Smooth muscle cell (in vitro differentiated cells): ENCODE measurements around the gene CARMIL3. TPM values are rescaled to one million over a fixed set of nuclear protein-coding genes. Genes with fewer than 3 reads are reported as not detected.
"Not testable (repeated sequence)": the region's sequence is repeated elsewhere in the genome, so short reads cannot be mapped to it uniquely, and the experiment has no call there.

Source experiments
- DNase-seq: peaks from one replicate; lab custom pipeline; 2025; ENCODE audit not compliant: unreplicated experiment; lab: John Stamatoyannopoulos, UW
- H2AFZ ChIP-seq: fragments of 200-600 bp; sonication (generic); 2 replicates; pipeline ENCODE4 v1.6.0; 2016; ENCODE audit warnings: antibody characterized with exemption, low read depth, mild to moderate bottlenecking
- H3F3A ChIP-seq: fragments of 200-600 bp; sonication (generic); 2 replicates; pipeline ENCODE4 v1.6.0; 2017; ENCODE audit warnings: antibody characterized with exemption, low read depth
- H3K27ac ChIP-seq: fragments of 200-600 bp; sonication (generic); 2 replicates; pipeline ENCODE4 v1.5.1; 2016; ENCODE audit warnings: low read depth, mild to moderate bottlenecking
- H3K27me3 ChIP-seq: fragments of 200-600 bp; sonication (generic); 2 replicates; pipeline ENCODE4 v1.6.1; 2016; ENCODE audit warnings: low read depth, mild to moderate bottlenecking
- H3K36me3 ChIP-seq: fragments of 200-600 bp; sonication (generic); 2 replicates; pipeline ENCODE4 v1.5.1; 2016; ENCODE audit warnings: low read depth
- H3K4me1 ChIP-seq: fragments of 200-600 bp; sonication (generic); 2 replicates; pipeline ENCODE4 v1.5.1; 2016; ENCODE audit warnings: low read depth
- H3K4me2 ChIP-seq: fragments of 200-600 bp; sonication (generic); 2 replicates; pipeline ENCODE4 v1.6.0; 2016; ENCODE audit warnings: mild to moderate bottlenecking
- H3K4me3 ChIP-seq: fragments of 200-600 bp; sonication (generic); 2 replicates; pipeline ENCODE4 v1.5.1; 2016; ENCODE audit warnings: mild to moderate bottlenecking
- H3K79me2 ChIP-seq: fragments of 200-600 bp; sonication (generic); 2 replicates; pipeline ENCODE4 v1.6.0; 2016; ENCODE audit warnings: low read depth, mild to moderate bottlenecking
- H3K9ac ChIP-seq: fragments of 200-600 bp; sonication (generic); 2 replicates; pipeline ENCODE4 v1.6.0; 2016; ENCODE audit warnings: low read depth
- H3K9me3 ChIP-seq: fragments of 200-600 bp; sonication (generic); replicated peaks from 2 replicates; pipeline ENCODE4 v1.5.1; 2016; ENCODE audit warnings: low read depth
- H4K20me1 ChIP-seq: fragments of 200-600 bp; sonication (generic); 2 replicates; pipeline ENCODE4 v1.6.0; 2016; ENCODE audit warnings: low read depth
- WGBS: methylation state at CpG from one replicate; pipeline ENCODE4 v1.1.7; 2016; ENCODE audit warnings: low lambda C conversion rate; 5-methylcytosine and 5-hydroxymethylcytosine counted together
- polyA plus RNA-seq: library from polyadenylated mRNA; unstranded; fragments of >200 nt; fragmentation: Nextera tagmentation; extraction: Ambion mirVana; gene quantifications from 2 replicates; pipeline ENCODE4 v1.2.1, GENCODE V29; 2016
- total RNA-seq: library from RNA; depleted of rRNA; stranded (reverse); fragments of >200 nt; gene quantifications from 2 replicates; pipeline ENCODE4 v1.2.3, GENCODE V29; 2014
- TF ChIP-seq, protein P1 (sequence below): fragments of 200-600 bp; sonication (generic); IDR thresholded peaks from 2 replicates; pipeline ENCODE4 v1.5.1; 2017; ENCODE audit warnings: borderline replicate concordance, mild to moderate bottlenecking, antibody characterized with exemption; ENCODE audit not compliant: insufficient read depth, poor library complexity, severe bottlenecking

Gene CARMIL3
- total and polyA plus RNA-seq, 2 experiments from 2014 or later: not detected

DNA sequence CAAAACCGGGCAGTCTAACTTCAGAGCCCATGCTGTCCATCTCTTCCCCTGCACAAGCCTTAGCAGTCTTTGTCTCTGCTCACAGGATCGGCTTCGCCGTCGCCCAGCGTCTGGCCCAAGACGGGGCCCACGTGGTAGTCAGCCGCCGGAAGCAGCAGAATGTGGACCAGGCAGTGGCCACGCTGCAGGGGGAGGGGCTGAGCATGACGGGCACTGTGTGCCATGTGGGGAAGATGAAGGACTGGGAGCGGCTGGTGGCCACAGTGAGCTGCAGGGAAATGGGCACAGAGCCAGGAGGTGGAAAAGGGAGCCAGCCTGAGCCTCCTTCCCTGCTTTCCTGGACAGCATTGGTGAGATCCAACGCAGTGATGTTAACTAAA is 14.2 kb upstream of the CARMIL3 start:
- Histone ChIP-seq H3K79me2 (no peaks in the 10 kb centered on the region), H3K9me3 (no peaks in the 10 kb centered on the region), H3K9ac (no peak overlapping the region), H3K4me1 (no peaks in the 10 kb centered on the region), H2AFZ (no peak overlapping the region), H3K36me3 (no peaks in the 10 kb centered on the region), H3F3A (no peaks in the 10 kb centered on the region), H3K27ac (no peak overlapping the region), H3K4me3 (no peak overlapping the region), H3K27me3 (no peaks in the 10 kb centered on the region), H3K4me2 (no peak overlapping the region), H4K20me1 (no peaks in the 10 kb centered on the region)
- TF ChIP-seq, protein P1, sequence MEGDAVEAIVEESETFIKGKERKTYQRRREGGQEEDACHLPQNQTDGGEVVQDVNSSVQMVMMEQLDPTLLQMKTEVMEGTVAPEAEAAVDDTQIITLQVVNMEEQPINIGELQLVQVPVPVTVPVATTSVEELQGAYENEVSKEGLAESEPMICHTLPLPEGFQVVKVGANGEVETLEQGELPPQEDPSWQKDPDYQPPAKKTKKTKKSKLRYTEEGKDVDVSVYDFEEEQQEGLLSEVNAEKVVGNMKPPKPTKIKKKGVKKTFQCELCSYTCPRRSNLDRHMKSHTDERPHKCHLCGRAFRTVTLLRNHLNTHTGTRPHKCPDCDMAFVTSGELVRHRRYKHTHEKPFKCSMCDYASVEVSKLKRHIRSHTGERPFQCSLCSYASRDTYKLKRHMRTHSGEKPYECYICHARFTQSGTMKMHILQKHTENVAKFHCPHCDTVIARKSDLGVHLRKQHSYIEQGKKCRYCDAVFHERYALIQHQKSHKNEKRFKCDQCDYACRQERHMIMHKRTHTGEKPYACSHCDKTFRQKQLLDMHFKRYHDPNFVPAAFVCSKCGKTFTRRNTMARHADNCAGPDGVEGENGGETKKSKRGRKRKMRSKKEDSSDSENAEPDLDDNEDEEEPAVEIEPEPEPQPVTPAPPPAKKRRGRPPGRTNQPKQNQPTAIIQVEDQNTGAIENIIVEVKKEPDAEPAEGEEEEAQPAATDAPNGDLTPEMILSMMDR: no peak
- 86% methylated on average over 14 of the region's 14 CpGs for WGBS
- DNase-seq: no peak

- Histone ChIP-seq H2AFZ (no peak overlapping the region), H3K4me1 (no peaks in the 10 kb centered on the region), H3F3A (no peaks in the 10 kb centered on the region), H3K9me3 (no peaks in the 10 kb centered on the region), H3K9ac (no peak overlapping the region), H3K79me2 (no peaks in the 10 kb centered on the region), H3K27ac (no peak overlapping the region), H3K4me2 (no peak overlapping the region), H3K36me3 (no peaks in the 10 kb centered on the region), H3K4me3 (no peak overlapping the region), H3K27me3 (no peaks in the 10 kb centered on the region), H4K20me1 (no peaks in the 10 kb centered on the region)
- 81% methylated on average over 2 of the region's 2 CpGs for WGBS
- TF ChIP-seq, protein P1: no peak
- no peak for DNase-seq
Measured at GRCh38 chr14:24038686-24039085, 13.1 kb upstream of the CARMIL3 start.

- WGBS: 53% methylated on average over 2 of the region's 2 CpGs
- no peaks in the 10 kb centered on the region for H4K20me1 ChIP-seq
- no peak for DNase-seq
- H3K27ac ChIP-seq: no peak overlapping the region
- H3K4me1 ChIP-seq: no peaks in the 10 kb centered on the region
- TF ChIP-seq, protein P1: no peak
- no peak overlapping the region for H2AFZ ChIP-seq
- no peak overlapping the region for H3K9ac ChIP-seq
- no peaks in the 10 kb centered on the region for H3K36me3 ChIP-seq
- no peaks in the 10 kb centered on the region for H3K79me2 ChIP-seq
- no peak overlapping the region for H3K4me3 ChIP-seq
- H3F3A ChIP-seq: no peaks in the 10 kb centered on the region
- H3K27me3 ChIP-seq: no peaks in the 10 kb centered on the region
- H3K9me3 ChIP-seq: no peaks in the 10 kb centered on the region
- no peak overlapping the region for H3K4me2 ChIP-seq
Measured at GRCh38 chr14:24040692-24041091, 11.1 kb upstream of the CARMIL3 start.

- no peaks in the 10 kb centered on the region for H3K79me2 ChIP-seq
- H3K27ac ChIP-seq: no peak overlapping the region
- no peaks in the 10 kb centered on the region for H3K27me3 ChIP-seq
- no peak overlapping the region for H2AFZ ChIP-seq
- TF ChIP-seq, protein P1: no peak
- WGBS: 71% methylated on average over 5 of the region's 5 CpGs
- no peaks in the 10 kb centered on the region for H3K4me1 ChIP-seq
- H3K9ac ChIP-seq: no peak overlapping the region
- DNase-seq: no peak
- H3F3A ChIP-seq: no peaks in the 10 kb centered on the region
- H3K4me2 ChIP-seq: no peak overlapping the region
- H3K4me3 ChIP-seq: no peak overlapping the region
- H4K20me1 ChIP-seq: no peaks in the 10 kb centered on the region
- no peaks in the 10 kb centered on the region for H3K9me3 ChIP-seq
- no peaks in the 10 kb centered on the region for H3K36me3 ChIP-seq
Measured at GRCh38 chr14:24042746-24043145, 9.1 kb upstream of the CARMIL3 start.

DNA sequence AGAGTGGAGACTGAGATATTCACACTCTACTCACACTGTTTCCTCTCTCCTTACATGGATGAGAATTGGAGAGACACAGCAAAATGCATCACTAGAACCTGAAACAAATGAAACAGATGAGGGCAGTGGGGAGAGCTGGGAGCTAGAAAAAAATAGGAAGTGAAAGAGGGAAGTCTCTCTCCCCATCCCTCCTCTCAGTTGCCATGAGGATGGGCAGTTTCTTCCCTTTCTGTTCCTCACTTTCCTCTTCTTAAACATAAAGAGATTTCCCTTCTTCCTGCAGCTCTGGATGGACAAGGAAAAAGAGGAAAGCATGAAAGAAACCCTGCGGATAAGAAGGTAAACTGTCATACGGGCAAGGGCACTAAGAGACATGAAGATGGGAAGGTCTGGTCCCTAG is 2.8 kb upstream of the CARMIL3 start:
- H3K27me3 ChIP-seq: peaks cover 19% of the 10 kb centered on the region
- H3K4me2 ChIP-seq, H3K27ac ChIP-seq, H3K9ac ChIP-seq, H3K36me3 ChIP-seq, H3K4me3 ChIP-seq, DNase-seq, H3F3A ChIP-seq, H4K20me1 ChIP-seq, H3K9me3 ChIP-seq, H3K4me1 ChIP-seq, H2AFZ ChIP-seq, H3K79me2 ChIP-seq: not testable (repeated sequence)
- 100% methylated on average over 2 of the region's 2 CpGs for WGBS

DNA sequence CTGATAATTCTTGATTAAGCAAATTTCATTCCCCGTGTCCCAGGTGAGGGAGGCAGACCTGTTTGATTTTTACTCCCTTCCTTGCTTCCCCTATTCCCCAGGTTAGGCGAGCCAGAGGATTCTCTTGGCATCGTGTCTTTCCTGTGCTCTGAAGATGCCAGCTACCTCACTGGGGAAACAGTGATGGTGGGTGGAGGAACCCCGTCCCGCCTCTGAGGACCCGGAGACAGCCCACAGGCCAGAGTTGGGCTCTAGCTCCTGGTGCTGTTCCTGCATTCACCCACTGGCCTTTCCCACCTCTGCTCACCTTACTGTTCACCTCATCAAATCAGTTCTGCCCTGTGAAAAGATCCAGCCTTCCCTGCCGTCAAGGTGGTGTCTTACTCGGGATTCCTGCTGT is 1.1 kb upstream of the CARMIL3 start:
- H3K27ac ChIP-seq, H3F3A ChIP-seq, H3K4me1 ChIP-seq, H3K79me2 ChIP-seq, H3K4me3 ChIP-seq, H4K20me1 ChIP-seq, H3K9me3 ChIP-seq, DNase-seq, H3K9ac ChIP-seq, H3K36me3 ChIP-seq, H2AFZ ChIP-seq, H3K4me2 ChIP-seq: not testable (repeated sequence)
- H3K27me3 ChIP-seq: peaks cover 21% of the 10 kb centered on the region
- WGBS: 79% methylated on average over 8 of the region's 8 CpGs
